HG03571 (cell line): Measurements from ENCODE around the gene GAB4.
"Not testable (repeated sequence)": the region's sequence is repeated elsewhere in the genome, so short reads cannot be mapped to it uniquely, and the experiment has no call there.

Experiments used
- ATAC-seq: cut with Tn5 transposase; IDR thresholded peaks from one replicate; pipeline ENCODE4 v1.9.1; 2021; ENCODE audit not compliant: unreplicated experiment

The GAB4 gene, protein sequence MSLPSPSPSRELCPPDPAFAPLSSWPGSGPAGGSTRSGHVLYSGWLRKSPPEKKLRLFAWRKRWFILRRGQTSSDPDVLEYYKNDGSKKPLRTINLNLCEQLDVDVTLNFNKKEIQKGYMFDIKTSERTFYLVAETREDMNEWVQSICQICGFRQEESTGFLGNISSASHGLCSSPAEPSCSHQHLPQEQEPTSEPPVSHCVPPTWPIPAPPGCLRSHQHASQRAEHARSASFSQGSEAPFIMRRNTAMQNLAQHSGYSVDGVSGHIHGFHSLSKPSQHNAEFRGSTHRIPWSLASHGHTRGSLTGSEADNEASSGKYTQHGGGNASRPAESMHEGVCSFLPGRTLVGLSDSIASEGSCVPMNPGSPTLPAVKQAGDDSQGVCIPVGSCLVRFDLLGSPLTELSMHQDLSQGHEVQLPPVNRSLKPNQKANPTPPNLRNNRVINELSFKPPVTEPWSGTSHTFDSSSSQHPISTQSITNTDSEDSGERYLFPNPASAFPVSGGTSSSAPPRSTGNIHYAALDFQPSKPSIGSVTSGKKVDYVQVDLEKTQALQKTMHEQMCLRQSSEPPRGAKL

DNA sequence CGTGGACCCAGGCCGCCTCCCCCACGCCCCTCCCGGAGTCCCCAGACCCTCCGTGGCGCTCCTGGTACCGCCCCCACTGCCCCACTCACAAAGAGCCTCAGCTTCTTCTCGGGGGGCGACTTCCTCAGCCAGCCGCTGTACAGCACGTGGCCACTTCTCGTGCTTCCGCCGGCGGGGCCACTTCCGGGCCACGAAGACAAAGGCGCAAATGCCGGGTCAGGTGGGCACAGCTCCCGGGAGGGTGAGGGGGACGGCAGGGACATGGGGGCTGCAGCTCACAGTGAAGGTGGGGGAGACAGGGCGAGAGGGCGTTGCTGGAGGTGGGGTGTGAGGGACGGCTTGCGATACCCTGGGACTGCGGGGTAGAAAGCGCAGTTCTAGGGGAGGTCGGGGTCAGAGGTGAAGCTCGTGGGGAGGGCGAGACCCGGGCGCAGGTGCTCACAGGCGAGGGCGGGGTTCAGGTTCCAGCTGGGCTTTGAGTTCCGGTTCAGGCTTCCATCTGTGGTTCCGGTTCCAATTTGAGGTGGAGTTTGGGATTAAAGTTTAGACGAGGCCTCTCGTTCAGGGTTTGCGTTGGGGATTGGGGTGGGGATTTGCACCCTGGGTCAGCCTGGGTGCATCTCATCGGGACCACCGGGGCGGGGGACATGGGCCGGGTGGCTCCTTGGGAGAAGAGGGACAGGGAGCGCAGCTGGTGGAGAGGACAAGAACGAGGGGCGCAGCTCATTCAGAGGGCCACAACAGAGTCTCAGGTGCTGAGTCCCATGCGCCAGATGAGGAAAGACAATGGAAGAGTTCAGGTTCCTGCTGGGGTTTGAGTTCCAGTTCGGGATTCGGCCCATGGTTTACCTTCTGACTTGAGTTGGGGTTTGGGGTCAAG, at the start of gene GAB4:
Gene GAB4, minus strand, starts transcription at position 371 of the 880 bp plus-strand sequence. Its CDS starts 108 bp downstream, at position 263.
- no peak for ATAC-seq

DNA sequence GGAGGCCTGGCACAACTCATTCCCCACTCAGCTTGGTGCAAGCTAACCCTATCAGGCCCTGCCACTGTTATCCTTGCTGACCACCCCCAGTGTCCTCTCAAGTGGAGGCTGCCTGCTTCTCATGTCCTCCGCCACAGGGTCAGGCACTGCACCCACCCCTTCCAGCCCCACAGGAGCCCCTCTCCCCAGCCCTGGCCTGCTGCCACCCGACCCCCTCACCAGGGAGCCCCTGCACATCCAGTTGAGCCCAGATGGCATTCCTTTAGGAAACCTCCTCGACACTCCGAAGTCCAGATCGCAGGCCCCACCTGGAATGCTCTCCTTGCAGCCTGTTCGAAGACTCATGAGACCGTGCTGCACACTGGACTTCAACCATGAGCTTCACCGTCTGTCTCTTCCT, 48.8 kb upstream of the GAB4 start:
- no peak for ATAC-seq

DNA sequence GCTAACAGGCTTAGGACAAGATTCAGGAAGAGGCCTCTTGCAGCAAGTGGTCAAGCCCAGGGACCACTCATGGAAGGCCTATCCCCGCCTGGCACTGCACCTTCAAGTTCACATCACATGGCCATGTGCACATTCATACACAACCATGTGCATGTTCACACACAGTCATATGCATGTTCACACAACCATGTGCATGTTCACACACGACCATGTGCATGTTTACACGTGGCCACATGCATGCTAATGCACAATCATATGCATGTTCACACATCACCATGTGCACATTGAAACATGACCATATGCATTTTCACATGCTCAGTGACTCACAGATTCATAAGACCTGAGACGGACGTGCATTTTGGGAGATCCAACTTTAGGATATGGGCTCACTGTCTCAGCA, 48.0 kb upstream of the GAB4 start:
- no peak for ATAC-seq

DNA sequence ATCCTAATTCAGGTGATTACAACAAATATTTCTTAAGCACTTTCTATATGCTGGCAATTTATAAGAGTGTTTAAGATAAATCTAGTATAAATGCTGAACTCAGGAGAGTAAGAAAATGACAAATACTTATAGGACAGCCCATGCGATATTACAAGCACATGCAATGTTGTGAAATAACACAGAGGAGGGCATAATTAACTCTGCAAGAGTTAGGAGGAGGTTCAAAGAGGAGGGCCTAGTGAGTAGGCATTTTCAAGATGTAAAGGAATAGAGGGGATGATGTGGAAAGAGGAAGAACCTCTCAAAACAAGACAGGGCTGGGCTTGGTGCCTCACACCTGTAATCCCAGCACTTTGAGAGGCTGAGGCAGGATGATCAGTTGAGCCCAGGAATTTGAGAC, 39.6 kb upstream of the GAB4 start:
- ATAC-seq: no peak

DNA sequence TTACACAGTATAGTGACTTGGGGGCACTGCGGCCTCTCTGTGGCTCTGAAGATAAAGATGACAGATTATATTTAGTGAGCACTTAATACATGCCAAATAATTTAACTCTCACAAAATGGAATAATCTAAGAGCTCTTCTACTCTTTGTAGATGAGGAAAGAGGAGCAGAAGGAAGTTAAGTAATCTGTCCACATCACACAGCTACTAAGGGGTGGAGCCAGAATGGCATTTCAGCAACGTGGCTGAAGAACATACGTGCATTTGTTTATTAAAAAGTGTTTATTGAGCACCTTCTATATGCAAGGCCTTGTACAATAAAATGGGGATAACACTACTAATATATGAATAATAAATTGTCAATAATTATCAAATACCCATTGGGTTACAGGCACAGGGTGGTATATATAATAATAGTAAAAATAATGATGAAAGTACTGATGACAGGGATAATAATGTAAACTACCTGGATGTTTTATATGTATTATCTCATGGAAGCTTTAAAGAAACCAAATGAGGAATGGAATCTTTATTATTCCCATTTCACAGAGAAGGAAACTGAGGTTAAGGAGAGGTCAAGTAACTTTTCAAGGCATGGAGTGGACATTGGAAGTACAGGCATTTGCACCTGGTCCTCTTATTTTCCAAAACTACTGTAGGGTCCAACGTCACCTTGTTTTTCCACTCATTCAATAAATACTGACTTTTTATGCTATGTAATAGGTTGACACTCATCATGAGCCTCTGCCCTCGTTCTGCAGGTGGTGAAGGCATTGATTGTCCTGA, 38.7 kb upstream of the GAB4 start:
- ATAC-seq: no peak

DNA sequence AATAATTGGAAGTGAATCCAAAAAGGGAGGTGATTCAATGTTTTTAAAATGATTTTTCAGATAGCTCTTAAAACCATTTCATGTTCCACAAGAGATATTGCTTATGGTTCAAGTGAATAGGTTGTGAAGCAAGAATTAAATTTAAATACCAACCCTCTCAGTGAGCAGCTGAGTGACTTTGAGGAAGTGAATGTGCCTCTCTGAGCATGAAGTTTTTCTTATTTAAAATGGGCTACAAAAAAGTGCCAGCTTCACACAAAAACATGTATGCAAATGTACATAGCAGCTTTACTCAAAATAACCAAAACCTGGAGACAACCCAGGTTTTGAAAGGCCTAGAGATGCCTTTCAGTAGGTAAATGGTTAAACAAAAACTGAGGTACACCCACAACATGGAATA, 35.5 kb upstream of the GAB4 start:
- no peak for ATAC-seq

DNA sequence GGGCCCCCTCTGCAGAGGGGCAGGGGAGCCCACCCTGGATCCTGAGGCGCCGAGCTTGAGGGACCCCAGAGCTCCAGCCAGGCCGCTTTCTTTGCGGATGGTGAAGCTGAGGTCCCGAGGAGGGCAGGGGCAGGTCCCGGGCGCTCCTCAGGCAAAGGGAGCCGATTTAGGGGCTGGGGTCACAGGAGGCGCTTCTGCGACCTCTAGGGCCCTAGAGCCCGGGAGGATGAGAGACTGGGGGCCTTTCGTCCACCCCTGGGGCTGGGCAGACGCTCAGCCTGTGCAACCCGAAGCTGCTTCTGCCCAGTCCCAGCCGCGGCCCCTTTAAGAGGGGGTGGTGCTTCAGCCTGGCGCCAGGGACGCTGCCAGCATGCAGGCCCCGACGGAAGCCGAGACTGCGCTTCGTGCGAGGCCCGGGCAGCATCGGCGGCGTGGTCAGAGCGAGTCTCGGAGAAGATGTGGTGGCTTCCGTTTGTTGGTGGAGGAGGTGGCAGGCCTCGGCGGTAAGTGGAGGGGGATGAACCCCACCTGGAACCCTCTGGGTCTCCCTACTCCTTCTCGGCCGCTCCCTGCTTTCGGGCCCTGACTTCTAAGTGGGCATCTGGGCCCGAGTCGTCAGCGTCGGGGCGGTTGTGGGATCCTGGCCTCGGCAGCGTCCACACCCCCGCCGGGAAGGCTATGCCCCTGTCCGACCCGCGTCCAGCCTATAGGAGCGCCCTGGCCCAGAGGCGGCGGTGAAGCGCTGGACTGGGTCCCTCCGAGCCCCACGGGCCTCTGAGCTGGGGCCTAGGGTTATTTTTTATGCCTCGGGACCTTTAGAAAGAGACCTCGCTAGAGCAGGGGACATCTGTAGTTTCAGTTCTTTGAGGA, 29.1 kb upstream of the GAB4 start:
- ATAC-seq: peak; percentile 61

DNA sequence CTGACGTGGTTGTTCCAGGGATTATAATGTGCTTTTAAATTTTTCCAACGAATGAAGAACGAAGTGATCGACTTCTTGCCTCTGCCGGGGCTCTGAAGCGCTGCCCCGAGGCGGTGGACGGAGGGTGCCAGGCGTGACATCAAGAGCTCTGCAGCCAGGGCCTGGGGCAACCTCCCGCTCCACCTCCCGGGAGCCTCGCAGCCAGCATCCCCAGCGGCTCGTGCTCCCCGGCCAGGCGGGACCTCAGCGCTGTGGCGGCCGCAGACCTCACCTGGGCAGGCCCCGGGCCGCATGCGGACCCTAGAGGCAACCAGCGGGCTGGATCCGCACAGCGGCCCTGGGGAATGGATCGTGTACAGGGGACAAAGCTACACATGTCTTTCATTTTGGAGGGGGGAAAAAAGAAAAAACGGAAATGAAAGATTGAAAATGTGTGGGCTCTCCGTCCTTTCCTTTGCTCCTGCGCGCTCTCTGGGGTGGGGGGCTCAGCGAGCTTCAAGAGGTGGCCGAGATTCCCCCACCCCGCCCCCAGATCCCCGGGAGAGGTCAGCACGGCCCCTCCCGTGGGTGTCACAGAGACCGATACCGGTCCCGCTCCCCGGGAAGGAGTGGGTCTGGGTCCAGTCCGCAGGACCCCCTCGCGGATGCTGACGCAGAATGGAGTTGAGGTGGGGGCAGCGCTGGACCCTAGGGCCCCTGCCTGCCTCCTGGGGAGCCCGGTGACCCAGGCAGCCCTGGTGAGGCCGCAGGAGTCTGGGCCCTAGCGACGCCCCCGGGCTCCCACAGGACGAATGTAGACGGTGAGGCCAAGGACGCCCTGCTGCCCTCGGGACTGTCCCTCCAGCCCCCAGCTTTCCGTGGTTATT, 28.2 kb upstream of the GAB4 start:
- peak; percentile 18 for ATAC-seq

DNA sequence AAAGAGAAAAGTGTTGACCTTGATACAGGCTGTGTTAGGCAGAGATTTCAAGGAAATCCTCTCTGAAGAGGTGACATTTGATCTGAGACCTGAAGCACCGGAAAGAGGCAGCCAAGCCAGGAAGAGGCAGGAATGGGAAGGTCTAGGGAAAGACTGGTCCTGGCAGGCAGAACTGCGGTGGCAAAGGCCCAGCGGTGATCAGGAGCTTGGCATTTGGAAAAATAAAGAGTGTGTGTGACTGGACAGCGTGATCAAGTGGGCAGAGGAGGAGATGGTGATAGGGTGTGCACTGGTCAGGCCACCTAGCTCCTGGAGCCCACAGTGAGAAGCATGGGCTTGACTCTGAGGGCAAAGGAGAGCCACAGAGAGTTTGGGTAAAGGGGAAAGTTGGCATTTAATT, 27.2 kb upstream of the GAB4 start:
- ATAC-seq: no peak

DNA sequence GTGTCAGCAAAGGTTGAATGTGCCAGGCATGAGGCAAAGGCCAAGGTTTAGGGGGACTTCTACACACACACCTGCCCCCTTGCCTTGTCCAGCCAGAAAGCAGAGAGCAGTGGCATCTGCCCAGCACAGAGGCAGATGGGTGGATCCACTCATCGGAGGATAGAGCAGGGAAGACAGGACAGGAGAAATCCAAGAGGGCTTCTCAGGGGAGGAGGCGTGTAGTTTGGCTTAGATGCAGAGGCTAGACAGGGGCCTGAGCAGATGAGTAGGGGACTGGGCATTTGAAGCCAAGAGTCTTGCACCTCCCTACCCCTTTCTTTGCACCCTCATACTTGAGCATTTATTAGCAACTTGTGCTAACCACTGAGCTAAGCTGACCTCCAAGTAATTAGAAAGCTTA, 26.5 kb upstream of the GAB4 start:
- not testable (repeated sequence) for ATAC-seq

DNA sequence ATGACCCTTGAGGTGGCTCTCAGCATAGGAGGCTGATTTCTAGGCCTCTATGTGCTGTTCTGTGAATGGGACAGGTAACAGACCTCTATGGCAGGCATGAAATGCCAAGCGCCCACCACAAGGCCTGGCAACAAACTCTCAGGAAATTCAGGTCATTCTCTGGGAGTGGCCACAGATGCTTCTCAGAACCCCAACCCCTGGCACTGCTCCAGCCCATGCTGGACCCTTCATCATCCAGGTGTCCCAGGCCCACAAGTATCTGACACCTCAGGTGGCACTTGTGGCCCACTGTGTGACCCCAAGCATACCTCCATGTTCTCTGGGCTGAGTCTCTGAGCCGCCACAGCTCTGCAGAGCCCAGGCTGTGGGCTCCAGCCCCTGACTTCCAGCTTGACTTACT, 24.3 kb upstream of the GAB4 start:
- not testable (repeated sequence) for ATAC-seq

DNA sequence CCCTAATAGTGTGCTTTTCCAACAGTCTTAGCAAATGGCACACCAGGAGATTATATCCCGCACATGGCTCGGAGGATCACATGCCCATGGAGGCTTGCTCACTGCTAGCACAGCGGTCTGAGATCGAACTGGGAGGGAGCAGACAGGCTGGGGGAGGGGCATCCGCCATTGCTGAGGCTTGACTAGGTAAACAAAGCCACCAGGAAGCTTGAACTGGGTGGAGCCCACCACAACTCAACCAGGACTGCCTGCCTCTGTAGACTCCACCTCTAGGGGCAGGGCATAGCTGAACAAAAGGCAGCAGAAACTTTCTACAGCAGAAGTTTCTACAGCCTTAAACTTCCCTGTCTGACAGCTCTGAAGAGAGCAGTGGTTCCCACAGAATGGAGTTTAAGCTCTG, 16.4 kb upstream of the GAB4 start:
- not testable (repeated sequence) for ATAC-seq

DNA sequence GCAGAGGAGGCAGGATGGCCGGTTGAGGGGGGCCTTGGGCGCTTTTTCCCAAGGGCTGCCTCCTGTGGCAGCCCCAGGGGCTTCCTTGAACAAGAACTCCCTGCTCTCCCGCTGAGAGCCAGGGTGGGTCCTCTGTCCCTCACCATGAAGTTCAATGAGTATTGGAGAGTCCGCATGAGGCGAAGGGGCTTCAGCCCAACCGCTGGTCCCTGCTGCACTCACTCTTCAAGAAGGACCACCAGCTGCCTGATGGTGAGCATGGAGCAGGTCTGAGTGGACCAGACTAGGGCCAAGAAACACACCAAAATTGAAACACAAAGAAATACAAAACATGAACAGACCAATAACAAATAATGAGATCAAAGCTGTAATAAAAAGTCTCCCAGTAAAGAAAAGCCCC, 7.5 kb upstream of the GAB4 start:
- not testable (repeated sequence) for ATAC-seq

DNA sequence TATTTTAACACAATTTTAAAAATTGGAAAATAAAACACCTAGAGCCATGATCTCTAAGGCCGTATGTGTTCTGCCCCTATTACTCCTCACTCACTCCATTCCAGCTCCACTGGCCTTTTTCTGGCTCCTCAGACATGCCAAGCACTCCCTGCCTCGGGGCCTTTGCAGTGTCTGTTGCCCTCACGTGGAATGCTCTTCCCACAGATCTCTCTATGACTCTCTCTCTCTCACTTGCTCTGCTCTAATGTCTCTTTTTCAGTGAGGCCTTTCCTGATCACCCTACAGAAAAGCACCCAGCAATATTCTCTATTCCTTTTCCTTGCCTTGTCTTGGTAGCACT, 6.0 kb upstream of the GAB4 start:
- ATAC-seq: not testable (repeated sequence)

DNA sequence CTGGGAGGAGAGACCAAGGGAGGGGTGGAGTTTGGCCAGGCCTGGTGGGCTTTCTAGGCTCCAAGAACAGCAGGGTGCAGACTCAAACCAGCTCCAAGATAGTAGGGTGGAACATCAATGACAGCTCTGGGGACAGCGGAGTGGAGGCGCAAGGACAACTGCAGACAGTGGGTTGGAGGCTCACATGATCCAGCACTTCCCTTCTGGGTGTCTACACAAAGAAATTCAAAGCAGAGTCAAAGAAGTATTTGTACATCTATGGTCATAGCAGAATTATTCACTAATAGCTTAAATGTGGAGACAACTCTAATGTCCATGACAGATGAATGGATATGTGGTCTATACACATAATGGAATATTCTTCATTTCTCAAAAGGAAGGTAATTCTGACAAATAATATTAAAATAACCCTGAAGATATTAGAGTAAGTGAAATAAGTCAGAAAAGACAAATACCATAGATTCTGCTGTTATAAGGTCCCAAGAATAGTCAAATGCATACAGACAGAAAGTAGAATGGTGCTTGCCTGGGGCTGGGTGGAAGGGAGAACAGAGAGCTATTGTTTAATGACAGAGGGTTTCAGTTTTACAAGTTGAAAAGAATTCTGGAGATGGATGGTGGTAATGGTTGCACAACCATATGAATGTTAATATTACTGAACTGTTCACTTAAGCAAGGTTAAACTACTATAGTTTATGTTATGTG, 5.5 kb upstream of the GAB4 start:
- ATAC-seq: no peak

DNA sequence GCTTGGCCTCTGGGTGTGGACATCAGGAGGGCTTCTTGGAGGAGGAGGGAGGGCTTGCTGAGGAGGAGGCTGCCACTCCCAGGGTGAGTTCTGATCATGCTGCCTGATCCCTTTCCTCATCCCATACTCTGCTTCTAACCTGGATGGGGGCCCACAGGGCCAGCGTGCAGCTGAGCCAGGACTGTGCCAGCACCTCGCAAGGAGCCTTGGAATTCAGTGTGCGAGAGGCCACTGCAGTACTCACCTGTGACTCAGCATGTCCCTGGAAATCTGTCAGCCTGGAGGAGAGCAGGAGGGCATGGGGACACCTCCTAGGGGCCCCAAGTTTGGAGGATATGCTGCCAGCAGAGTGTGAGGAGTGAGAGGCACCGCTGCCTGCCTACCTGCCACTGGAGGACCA, 4.2 kb upstream of the GAB4 start:
- ATAC-seq: no peak

DNA sequence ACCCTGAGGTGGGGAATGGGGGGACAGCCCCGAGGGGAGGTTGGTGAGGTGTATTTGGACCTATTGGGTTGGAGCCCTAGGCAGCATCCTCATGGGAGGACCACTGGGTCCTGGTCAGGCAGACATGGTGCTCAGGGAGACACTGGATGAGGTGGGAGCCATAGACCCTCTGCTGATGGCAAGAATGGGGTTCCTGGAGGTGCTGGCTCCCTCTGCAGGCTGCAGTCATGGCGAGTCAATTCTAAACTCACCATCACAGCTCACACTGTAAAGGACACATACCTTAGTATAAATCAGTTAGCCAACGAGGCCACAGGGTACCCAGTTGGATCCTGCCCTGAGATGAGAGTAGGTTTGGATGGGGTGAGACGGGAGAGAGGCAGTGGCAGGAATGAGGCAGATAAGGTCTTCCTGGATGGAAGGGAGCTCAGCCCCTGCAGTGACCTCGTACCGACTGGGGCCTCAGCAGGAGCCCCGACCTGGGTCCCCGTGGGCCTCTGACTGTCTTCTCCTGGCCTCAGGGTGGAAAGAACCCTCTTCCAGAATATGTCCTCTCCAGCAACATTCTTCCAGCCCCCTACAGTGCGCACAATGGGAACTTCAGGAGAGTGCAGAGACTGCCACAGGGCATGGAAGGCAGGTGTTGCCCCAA, 1.7 kb upstream of the GAB4 start:
- ATAC-seq: no peak

DNA sequence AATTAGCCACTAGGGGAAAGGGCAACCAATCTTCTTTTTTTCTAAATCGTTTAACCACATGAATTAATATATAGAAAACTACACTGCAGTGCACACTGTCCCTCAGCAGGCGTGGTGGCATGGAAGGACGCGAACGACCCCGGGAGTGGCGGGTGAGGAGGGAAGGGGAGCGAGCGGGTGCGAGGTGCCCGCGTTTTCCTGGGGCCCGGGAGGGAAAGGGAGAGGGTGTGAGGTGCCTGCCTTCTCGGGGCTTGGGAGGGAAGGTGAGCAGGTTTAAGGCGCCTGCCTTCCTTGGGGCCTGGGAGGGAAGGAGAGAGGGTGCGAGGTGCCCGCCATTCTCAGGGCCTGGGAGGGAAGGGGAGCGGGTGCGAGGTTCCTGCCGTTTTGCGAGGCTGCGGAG, 765 bp downstream of the GAB4 start:
- ATAC-seq: no peak
